ENCODE data around the gene PLEKHM3.

DNA sequence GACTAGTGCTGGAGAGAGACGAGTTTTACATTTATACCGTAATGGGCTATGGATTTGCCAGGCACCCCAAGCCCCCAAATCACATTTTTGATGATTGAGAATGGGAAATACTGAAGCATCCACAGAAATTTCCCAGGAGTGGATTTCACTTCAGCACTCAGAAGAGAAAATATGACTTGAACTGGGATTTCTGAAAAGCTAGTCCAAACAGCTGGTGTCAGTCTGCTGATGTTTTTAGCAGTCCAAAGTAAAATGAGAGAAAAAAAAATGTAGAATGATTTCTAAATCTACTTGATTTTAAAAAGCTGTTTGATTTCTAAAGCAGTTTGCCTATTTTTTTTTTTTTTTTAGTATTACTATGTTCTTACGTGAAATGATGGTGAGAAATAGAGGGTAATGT is 105.0 kb downstream of the PLEKHM3 start:
- TF ChIP-seq EZH2phosphoT487 (conservative IDR thresholded peaks at IDR 0.05; ENCODE audit: low read length) = no peak
- TF ChIP-seq, protein P1, sequence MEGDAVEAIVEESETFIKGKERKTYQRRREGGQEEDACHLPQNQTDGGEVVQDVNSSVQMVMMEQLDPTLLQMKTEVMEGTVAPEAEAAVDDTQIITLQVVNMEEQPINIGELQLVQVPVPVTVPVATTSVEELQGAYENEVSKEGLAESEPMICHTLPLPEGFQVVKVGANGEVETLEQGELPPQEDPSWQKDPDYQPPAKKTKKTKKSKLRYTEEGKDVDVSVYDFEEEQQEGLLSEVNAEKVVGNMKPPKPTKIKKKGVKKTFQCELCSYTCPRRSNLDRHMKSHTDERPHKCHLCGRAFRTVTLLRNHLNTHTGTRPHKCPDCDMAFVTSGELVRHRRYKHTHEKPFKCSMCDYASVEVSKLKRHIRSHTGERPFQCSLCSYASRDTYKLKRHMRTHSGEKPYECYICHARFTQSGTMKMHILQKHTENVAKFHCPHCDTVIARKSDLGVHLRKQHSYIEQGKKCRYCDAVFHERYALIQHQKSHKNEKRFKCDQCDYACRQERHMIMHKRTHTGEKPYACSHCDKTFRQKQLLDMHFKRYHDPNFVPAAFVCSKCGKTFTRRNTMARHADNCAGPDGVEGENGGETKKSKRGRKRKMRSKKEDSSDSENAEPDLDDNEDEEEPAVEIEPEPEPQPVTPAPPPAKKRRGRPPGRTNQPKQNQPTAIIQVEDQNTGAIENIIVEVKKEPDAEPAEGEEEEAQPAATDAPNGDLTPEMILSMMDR (IDR thresholded peaks at IDR 0.05; ENCODE audit: insufficient read depth, low read length, poor library complexity, severe bottlenecking) = no peak
